Measurements from ENCODE around the gene WDR73. TPM values are rescaled to one million over a fixed set of nuclear protein-coding genes. Genes with fewer than 3 reads are reported as not detected.

WDR73 gene
- total and polyA plus RNA-seq, 9 of the 15 experiments (the other 6 are each of a cell fraction or from before 2014, with no cell fraction given) = 9.2 to 25.4 (median 21.7) TPM

GRCh38 chr15:84633311-84634227 lies 20.5 kb downstream of the WDR73 start:
- ATAC-seq (peak; percentile 78), DNase-seq (ENCODE audit: extremely low read depth in 1 of 4, low spot score in 3 of 4) (peak; percentile 57 to 75 (median 61)), FAIRE-seq (no peak)
- WGBS (ENCODE audit: insufficient coverage, low coverage, missing lambda C conversion rate) = under 1% methylated on average over 74 of the region's 105 CpGs
- H3K9ac ChIP-seq (ENCODE audit: insufficient read depth in 1 of 2, low read depth in 2 of 2, low read length in 2 of 2) = peak overlapping the region; percentile 68 to 93
- no peaks in the 10 kb centered on the region for H3K9me3 ChIP-seq (replicated peaks; ENCODE audit: control insufficient read depth, insufficient read depth, low read depth, low read length)
- H3K4me3 ChIP-seq = peak overlapping the region; percentile 54
- H3K4me1 ChIP-seq (replicated peaks in 1 of 2; ENCODE audit: control insufficient read depth in 2 of 2, insufficient read depth in 2 of 2, low read length in 2 of 2) = peaks cover 18 to 25% of the 10 kb centered on the region in 2 experiments; a peak in 4 of 5 replicates
- intact Hi-C loops (cut with micrococcal nuclease) = no loop called here
- no TSS peak for BruUV-seq (replicated peaks)
- H3K36me3 ChIP-seq (ENCODE audit: control insufficient read depth, insufficient read depth, low read length) = peaks cover 28% of the 10 kb centered on the region
- peak overlapping the region; percentile 76 for H2AFZ ChIP-seq (ENCODE audit: low read depth, low read length)
- no peaks in the 10 kb centered on the region; the same call in 1 of the 2 replicates for H4K20me1 ChIP-seq (replicated peaks; ENCODE audit: control insufficient read depth, insufficient read depth, low read length)
- peak overlapping the region; percentile 90 for H3K4me2 ChIP-seq (ENCODE audit: insufficient read depth, low read length)
- peaks cover 35% of the 10 kb centered on the region for H3K79me2 ChIP-seq (ENCODE audit: control insufficient read depth, insufficient read depth, low read length)
- in situ Hi-C loops (cut with MboI) = no loop called here
- H3K27ac ChIP-seq (ENCODE audit: extremely low read depth, low read depth, low read length) = peak overlapping the region; percentile 74
- H3K27me3 ChIP-seq (ENCODE audit: control insufficient read depth in 2 of 2, insufficient read depth in 2 of 2, low read length in 2 of 2) = no peaks in the 10 kb centered on the region
- ChIA-PET CTCF (ENCODE audit: low intra/inter-chr PET ratio) (no interaction called here), POLR2A (interaction anchor here (0.5 kb wide), 1 partner anchor 33 kb away, joined by 3 read pairs; no protein-coding TSS in a partner anchor)
- H3K9me1 ChIP-seq (ENCODE audit: control insufficient read depth, insufficient read depth, low read length) = no peaks in the 10 kb centered on the region
- TF ChIP-seq RCOR1 (IDR thresholded peaks at IDR 0.05; ENCODE audit: borderline replicate concordance in 1 of 2, low read depth in 2 of 2, low read length in 2 of 2) = no peak
- TF ChIP-seq ZNF830 (CRISPR knock-in tag; IDR thresholded peaks at IDR 0.05) = no peak
- TF ChIP-seq BRD4 (IDR thresholded peaks at IDR 0.05) = 0 out of 2 replicates have a peak, but pooled peaks have one; percentile 34
- TF ChIP-seq ZMIZ1 (IDR thresholded peaks at IDR 0.05; ENCODE audit: low read depth in 2 of 2, low read length in 2 of 2) = no peak
- no peak for TF ChIP-seq BRF1 (IDR thresholded peaks at IDR 0.05; ENCODE audit: borderline replicate concordance, extremely low read depth, insufficient read length)
- TF ChIP-seq, protein P1, sequence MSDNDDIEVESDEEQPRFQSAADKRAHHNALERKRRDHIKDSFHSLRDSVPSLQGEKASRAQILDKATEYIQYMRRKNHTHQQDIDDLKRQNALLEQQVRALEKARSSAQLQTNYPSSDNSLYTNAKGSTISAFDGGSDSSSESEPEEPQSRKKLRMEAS (CRISPR knock-in tag; IDR thresholded peaks at IDR 0.05) = peak; percentile 70
- TF ChIP-seq ATF7 (IDR thresholded peaks at IDR 0.05) = peak; percentile 21; the same call in 1 of the 2 replicates
- TF ChIP-seq MEF2A (IDR thresholded peaks at IDR 0.05; ENCODE audit: control insufficient read depth, low read depth, low read length) = peak; percentile 59; the same call in 1 of the 2 replicates
- no peak for TF ChIP-seq ZNF354B (CRISPR knock-in tag; IDR thresholded peaks at IDR 0.05)
- 0 out of 2 replicates have a peak, but pooled peaks have one; percentile 42 for TF ChIP-seq TGIF2 (CRISPR knock-in tag; IDR thresholded peaks at IDR 0.05)
- no peak for TF ChIP-seq FOS (IDR thresholded peaks at IDR 0.05; ENCODE audit: extremely low read depth, insufficient read length)
- peak in 2 of 3 experiments; percentile 14 to 18 for TF ChIP-seq YY1 (IDR thresholded peaks at IDR 0.05; ENCODE audit: borderline replicate concordance in 1 of 3, control insufficient read depth in 1 of 3, extremely low read depth in 1 of 3, insufficient read depth in 3 of 3, insufficient read length in 1 of 3, insufficient replicate concordance in 2 of 3, low read depth in 1 of 3, low read length in 2 of 3)
- TF ChIP-seq RBFOX2 (IDR thresholded peaks at IDR 0.05; ENCODE audit: low read depth, low read length) = peak; percentile 85
- peak; percentile 53; the same call in 1 of the 2 replicates for TF ChIP-seq NKRF (IDR thresholded peaks at IDR 0.05; ENCODE audit: borderline replicate concordance)
